K562 (cell line): ENCODE results near the gene TUBG2. TPM values are rescaled to one million over a fixed set of nuclear protein-coding genes. Genes with fewer than 3 reads are reported as not detected.

Experiments used
- E2F6 ChIP-seq, 2 experiments: IDR thresholded peaks; 2 replicates each; pipeline ENCODE4 v1.6.1; 2011; ENCODE audit warnings: borderline replicate concordance in 1 of 2, control low read depth in 1 of 2, low read depth in 1 of 2, low read length in 1 of 2, mild to moderate bottlenecking in 1 of 2, mixed read lengths in 1 of 2, moderate library complexity in 1 of 2; ENCODE audit not compliant: insufficient read depth in 1 of 2, insufficient read length in 1 of 2, poor library complexity in 1 of 2, severe bottlenecking in 1 of 2; ENCODE audit errors: extremely low read depth in 1 of 2
- ELF2 ChIP-seq: fragments of 250-450 bp; sonication (Bioruptor Pico); IDR thresholded peaks from 2 replicates; pipeline ENCODE4 v1.5.0; 2021; ENCODE audit warnings: mild to moderate bottlenecking
- FOXA3 ChIP-seq, 2 experiments: fragments of 450-650 bp in 1 of 2; sonication (generic) in 1 of 2; formaldehyde crosslinking; IDR thresholded peaks in 1 of 2; conservative IDR thresholded peaks in 1 of 2; 2 replicates each; pipeline versions ENCODE4 v1.4.0 to v1.8.0; 2020 to 2022; ENCODE audit warnings: mild to moderate bottlenecking in 2 of 2, missing genetic modification reagents in 1 of 2
- FOXM1 ChIP-seq, 2 experiments: fragments of 450-650 bp in 1 of 2; sonication (generic) in 1 of 2; formaldehyde crosslinking in 1 of 2; IDR thresholded peaks; 2 replicates each; pipeline versions ENCODE4 v1.6.1 to v1.9.0; 2017 to 2022; ENCODE audit warnings: low read depth in 2 of 2, mild to moderate bottlenecking in 2 of 2, missing genetic modification reagents in 1 of 2, moderate library complexity in 1 of 2
- HDAC3 ChIP-seq: fragments of 450-650 bp; IDR thresholded peaks from 2 replicates; pipeline ENCODE4 v1.6.1; 2018; ENCODE audit warnings: borderline replicate concordance, mild to moderate bottlenecking, moderate library complexity; ENCODE audit not compliant: partially characterized antibody
- ID3 ChIP-seq, 2 experiments: fragments of 250-450 bp in 1 of 2; fragments of 450-650 bp in 1 of 2; sonication (Bioruptor Pico) in 1 of 2; IDR thresholded peaks; 2 replicates each; pipeline versions ENCODE4 v1.6.1 to v1.8.0; 2016 to 2021; ENCODE audit warnings: mild to moderate bottlenecking in 2 of 2, moderate library complexity in 2 of 2, missing compliant biosample characterization in 1 of 2, missing genetic modification characterization in 1 of 2
- ILF3 ChIP-seq: fragments of 450-650 bp; IDR thresholded peaks from 2 replicates; pipeline ENCODE4 v1.6.1; 2018; ENCODE audit warnings: antibody characterized with exemption, mild to moderate bottlenecking, moderate library complexity, borderline replicate concordance
- KAT7 ChIP-seq: sonication (generic); formaldehyde crosslinking; IDR thresholded peaks from 2 replicates; pipeline ENCODE4 v1.8.0; 2022; ENCODE audit warnings: missing genetic modification reagents, mild to moderate bottlenecking, borderline replicate concordance
- NR2C2 ChIP-seq, 2 experiments: fragments of 200-800 bp in 1 of 2; sonication (Bioruptor generic) in 1 of 2; sonication (generic) in 1 of 2; formaldehyde crosslinking in 1 of 2; IDR thresholded peaks; 2 replicates each; pipeline versions ENCODE4 v1.6.1 to v1.8.0; 2016 to 2022; ENCODE audit warnings: mild to moderate bottlenecking in 1 of 2, missing compliant biosample characterization in 1 of 2, missing genetic modification characterization in 1 of 2, missing genetic modification reagents in 1 of 2
- PHF20 ChIP-seq: fragments of 450-650 bp; IDR thresholded peaks from 2 replicates; pipeline ENCODE4 v1.6.1; 2018; ENCODE audit not compliant: partially characterized antibody
- RBM25 ChIP-seq: fragments of 200-400 bp; formaldehyde crosslinking; IDR thresholded peaks from 2 replicates; pipeline ENCODE4 v1.6.1; 2018; ENCODE audit warnings: low read length, low read depth, moderate library complexity; ENCODE audit not compliant: severe bottlenecking
- SIN3A ChIP-seq, 2 experiments: fragments of 150-350 bp in 1 of 2; IDR thresholded peaks; 2 replicates each; pipeline ENCODE4 v1.6.1; 2011 to 2016; ENCODE audit warnings: borderline replicate concordance in 2 of 2, low read depth in 2 of 2, low read length in 2 of 2, mild to moderate bottlenecking in 2 of 2, moderate library complexity in 2 of 2; ENCODE audit not compliant: control insufficient read depth in 1 of 2
- SMARCC2 ChIP-seq: fragments of 450-650 bp; IDR thresholded peaks from 2 replicates; pipeline ENCODE4 v1.6.1; 2017; ENCODE audit warnings: antibody characterized with exemption, moderate library complexity, mild to moderate bottlenecking, low read depth
- SOX6 ChIP-seq: fragments of 450-650 bp; IDR thresholded peaks from 2 replicates; pipeline ENCODE4 v1.6.1; 2014; ENCODE audit warnings: mild to moderate bottlenecking
- TAF1 ChIP-seq: IDR thresholded peaks from 2 replicates; pipeline ENCODE4 v1.6.1; 2011; ENCODE audit warnings: mild to moderate bottlenecking, low read length, moderate library complexity; ENCODE audit not compliant: insufficient read depth, control insufficient read depth, severe bottlenecking; ENCODE audit errors: extremely low read depth
- ZBTB26 ChIP-seq: fragments of 450-650 bp; formaldehyde crosslinking; IDR thresholded peaks from 2 replicates; pipeline ENCODE4 v1.4.0; 2022; ENCODE audit warnings: missing genetic modification characterization
- ZNF444 ChIP-seq: fragments of 250-450 bp; sonication (Bioruptor Pico); IDR thresholded peaks from 2 replicates; pipeline ENCODE4 v1.4.0; 2020; ENCODE audit warnings: mild to moderate bottlenecking, moderate library complexity
- ZNF764 ChIP-seq: fragments of 250-450 bp; sonication (Bioruptor Pico); IDR thresholded peaks from 2 replicates; pipeline ENCODE4 v1.4.0; 2020; ENCODE audit warnings: low read depth, mild to moderate bottlenecking, moderate library complexity
- polyA plus RNA-seq, 8 experiments: library from polyadenylated mRNA; depleted of rRNA in 4 of 8; stranded (reverse) in 5 of 8; unstranded in 3 of 8; fragments of >200 nt; fragmentation: Nextera tagmentation in 2 of 8; fragmentation: Illumina TruSeq in 1 of 8; extraction: Ambion mirVana in 2 of 8; extraction: Trizol in 1 of 8; gene quantifications; 2 replicates each; pipeline versions ENCODE4 v1.2.1 to v1.2.3, GENCODE V29; 2011 to 2014; ENCODE audit warnings: inconsistent platforms in 1 of 8, missing spikeins in 1 of 8
- total RNA-seq, 7 experiments: library from RNA; depleted of rRNA in 6 of 7; stranded (reverse); fragments of >200 nt in 6 of 7; fragmentation: Illumina TruSeq in 2 of 7; extraction: Trizol in 2 of 7; gene quantifications; 2 replicates each; pipeline versions ENCODE4 v1.2.1 to v1.2.3, GENCODE V29; 2011 to 2021; ENCODE audit warnings: low replicate concordance in 1 of 7
- TF ChIP-seq, protein P1 (sequence below): sonication (generic); formaldehyde crosslinking; IDR thresholded peaks from 2 replicates; pipeline ENCODE4 v1.9.0; 2022; ENCODE audit warnings: mild to moderate bottlenecking, missing genetic modification reagents
- TF ChIP-seq, protein P2 (sequence below): sonication (generic); formaldehyde crosslinking; IDR thresholded peaks from 2 replicates; pipeline ENCODE4 v1.8.0; 2022; ENCODE audit warnings: missing genetic modification reagents, mild to moderate bottlenecking, moderate library complexity, borderline replicate concordance

The TUBG2 gene
- total and polyA plus RNA-seq, 9 of the 15 experiments (the other 6 are each of a cell fraction or from before 2014, with no cell fraction given), result 0.09 to 0.80 (median 0.24) TPM; not detected in 2

- peak; percentile 98 for TF ChIP-seq SMARCC2
- TF ChIP-seq, protein P1, sequence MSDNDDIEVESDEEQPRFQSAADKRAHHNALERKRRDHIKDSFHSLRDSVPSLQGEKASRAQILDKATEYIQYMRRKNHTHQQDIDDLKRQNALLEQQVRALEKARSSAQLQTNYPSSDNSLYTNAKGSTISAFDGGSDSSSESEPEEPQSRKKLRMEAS (CRISPR knock-in tag), result peak; percentile 77
- no peak for TF ChIP-seq RBM25
- peak; percentile 22; the same call in 1 of the 2 replicates for TF ChIP-seq ID3 (CRISPR knock-in tag; IDR thresholded peaks at IDR 0.05)
- peak; percentile 95 for TF ChIP-seq ID3 (tag; IDR thresholded peaks at IDR 0.05)
- TF ChIP-seq NR2C2 (CRISPR knock-in tag; IDR thresholded peaks at IDR 0.05), result no peak
- TF ChIP-seq NR2C2 (tag; IDR thresholded peaks at IDR 0.05), result peak; percentile 53; the same call in 1 of the 2 replicates
- peak; percentile 42 to 68; a peak in 2 of 4 replicates for TF ChIP-seq SIN3A (IDR thresholded peaks at IDR 0.05; ENCODE audit: borderline replicate concordance in 2 of 2, control insufficient read depth in 1 of 2, low read depth in 2 of 2, low read length in 2 of 2)
- TF ChIP-seq KAT7 (CRISPR knock-in tag), result no peak
- TF ChIP-seq ZNF444 (CRISPR knock-in tag), result peak; percentile 98
- peak in 1 of 2 experiments; percentile 14 for TF ChIP-seq E2F6 (IDR thresholded peaks at IDR 0.05; ENCODE audit: borderline replicate concordance in 1 of 2, extremely low read depth in 1 of 2, insufficient read depth in 1 of 2, insufficient read length in 1 of 2, low read depth in 1 of 2, low read length in 1 of 2, poor library complexity in 1 of 2, severe bottlenecking in 1 of 2)
- TF ChIP-seq SOX6, result peak; percentile 99
- TF ChIP-seq, protein P2, sequence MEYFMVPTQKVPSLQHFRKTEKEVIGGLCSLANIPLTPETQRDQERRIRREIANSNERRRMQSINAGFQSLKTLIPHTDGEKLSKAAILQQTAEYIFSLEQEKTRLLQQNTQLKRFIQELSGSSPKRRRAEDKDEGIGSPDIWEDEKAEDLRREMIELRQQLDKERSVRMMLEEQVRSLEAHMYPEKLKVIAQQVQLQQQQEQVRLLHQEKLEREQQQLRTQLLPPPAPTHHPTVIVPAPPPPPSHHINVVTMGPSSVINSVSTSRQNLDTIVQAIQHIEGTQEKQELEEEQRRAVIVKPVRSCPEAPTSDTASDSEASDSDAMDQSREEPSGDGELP, result peak; percentile 97
- TF ChIP-seq PHF20, result peak; percentile 52
- peak; percentile 87 to 93 for TF ChIP-seq FOXA3 (CRISPR knock-in tag; conservative IDR thresholded peaks at IDR 0.05 in 1 of 2, IDR thresholded peaks at IDR 0.05 in 1 of 2)
- TF ChIP-seq ELF2 (CRISPR knock-in tag), result 0 out of 2 replicates have a peak, but pooled peaks have one; percentile 32
- peak; percentile 98 for TF ChIP-seq FOXM1 (IDR thresholded peaks at IDR 0.05; ENCODE audit: low read depth)
- no peak for TF ChIP-seq FOXM1 (CRISPR knock-in tag; IDR thresholded peaks at IDR 0.05; ENCODE audit: low read depth)
- TF ChIP-seq ZBTB26 (CRISPR knock-in tag), result 0 out of 2 replicates have a peak, but pooled peaks have one; percentile 11
- peak; percentile 80 for TF ChIP-seq TAF1
- no peak for TF ChIP-seq ZNF764 (CRISPR knock-in tag)
- peak; percentile 99 for TF ChIP-seq HDAC3
- peak; percentile 81; the same call in 1 of the 2 replicates for TF ChIP-seq ILF3
Measured at GRCh38 chr17:42698736-42699414, 39.8 kb downstream of the TUBG2 start (continued).
